K562 (cell line): ENCODE measurements around the gene ZBTB20. TPM values are rescaled to one million over a fixed set of nuclear protein-coding genes. Genes with fewer than 3 reads are reported as not detected.

ENCODE experiments used
- ATAC-seq: fragments of 200-7000 bp; cut with Tn5 transposase; 3 replicates; pipeline ENCODE4 v1.9.1; 2020; ENCODE audit warnings: moderate library complexity
- BruUV-seq: library from RNA; stranded (reverse); fragments of 400-500 nt; replicated peaks from 2 replicates; lab custom pipeline; 2021; lab: Mats Ljungman, UMichigan
- CTCF ChIA-PET: fragments of 300-600 bp; formaldehyde crosslinking; extraction: SDS; loops from one replicate; lab custom pipeline; 2021; ENCODE audit warnings: low intra/inter-chr PET ratio; lab: Yijun Ruan, JAX
- POLR2A ChIA-PET: fragments of 300-600, 350-650 bp; sonication (Branson Sonifier 250); formaldehyde crosslinking; extraction: SDS; loops from one replicate; lab custom pipeline; 2021; ENCODE audit warnings: antibody characterized with exemption, inconsistent platforms; lab: Yijun Ruan, JAX
- DNase-seq, 4 experiments: peaks; one replicate each; pipeline versions ENCODE4 v3.0.0 to v3.0.0-alpha.2; 2011 to 2018; ENCODE audit warnings: low spot score in 3 of 4, mixed read lengths in 3 of 4; ENCODE audit errors: extremely low read depth in 1 of 4
- FAIRE-seq: peaks from 2 replicates; lab custom pipeline; 2011; peaks lifted over from hg19 to GRCh38; lab: Jason Lieb, UNC
- H2AFZ ChIP-seq: 2 replicates; pipeline ENCODE4 v1.6.0; 2011; ENCODE audit warnings: low read depth, low read length, control low read depth, inconsistent platforms
- H3K27ac ChIP-seq: fragments of 200-600 bp; 3 replicates; pipeline ENCODE4 v1.8.0; 2011; ENCODE audit warnings: low read depth, mild to moderate bottlenecking, control low read depth, inconsistent platforms, low read length, moderate library complexity, mixed read lengths; ENCODE audit errors: extremely low read depth
- H3K27me3 ChIP-seq, 2 experiments: fragments of 300-600 bp in 1 of 2; 2 replicates in 1 of 2; 3 replicates in 1 of 2; pipeline versions ENCODE4 v1.6.0 to v1.8.0; 2011; ENCODE audit warnings: inconsistent platforms in 2 of 2, low read length in 2 of 2, mild to moderate bottlenecking in 1 of 2, mixed read lengths in 1 of 2, moderate library complexity in 1 of 2; ENCODE audit not compliant: control insufficient read depth in 2 of 2, insufficient read depth in 2 of 2
- H3K36me3 ChIP-seq: fragments of 300-600 bp; 3 replicates; pipeline ENCODE4 v1.8.0; 2011; ENCODE audit warnings: mild to moderate bottlenecking, low read length, inconsistent platforms; ENCODE audit not compliant: control insufficient read depth, insufficient read depth
- H3K4me1 ChIP-seq, 2 experiments: fragments of 200-600 bp in 1 of 2; replicated peaks in 1 of 2; 2 replicates in 1 of 2; 3 replicates in 1 of 2; pipeline versions ENCODE4 v1.5.1 to v1.8.0; 2011; ENCODE audit warnings: inconsistent platforms in 2 of 2, low read length in 2 of 2, mild to moderate bottlenecking in 1 of 2, mixed read lengths in 1 of 2, moderate library complexity in 1 of 2; ENCODE audit not compliant: control insufficient read depth in 2 of 2, insufficient read depth in 2 of 2
- H3K4me2 ChIP-seq: 2 replicates; pipeline ENCODE4 v1.6.1; 2011; ENCODE audit warnings: low read length, control low read depth, inconsistent platforms, mixed read lengths; ENCODE audit not compliant: insufficient read depth
- H3K4me3 ChIP-seq: fragments of 200-600 bp; sonication (generic), shearing (Covaris generic); 2 replicates; pipeline ENCODE4 v1.5.1; 2016; ENCODE audit warnings: control low read depth, inconsistent platforms
- H3K79me2 ChIP-seq: fragments of 200-600 bp; 3 replicates; pipeline ENCODE4 v1.8.0; 2011; ENCODE audit warnings: low read length, inconsistent platforms; ENCODE audit not compliant: control insufficient read depth, insufficient read depth
- H3K9ac ChIP-seq, 2 experiments: 2 replicates each; pipeline versions ENCODE4 v1.6.0 to v1.6.1; 2011; ENCODE audit warnings: low read depth in 2 of 2, low read length in 2 of 2, control low read depth in 1 of 2, inconsistent platforms in 1 of 2, mild to moderate bottlenecking in 1 of 2, mixed read lengths in 1 of 2; ENCODE audit not compliant: insufficient read depth in 1 of 2
- H3K9me1 ChIP-seq: one replicate; pipeline ENCODE4 v1.6.0; 2011; ENCODE audit warnings: inconsistent platforms, mild to moderate bottlenecking, low read length, moderate library complexity; ENCODE audit not compliant: control insufficient read depth, insufficient read depth
- H3K9me3 ChIP-seq: replicated peaks from 2 replicates; pipeline ENCODE4 v1.5.1; 2011; ENCODE audit warnings: low read depth, low read length, inconsistent platforms; ENCODE audit not compliant: control insufficient read depth, insufficient read depth
- H4K20me1 ChIP-seq: replicated peaks from 2 replicates; pipeline ENCODE4 v1.6.1; 2011; ENCODE audit warnings: low read length, inconsistent platforms, mixed read lengths; ENCODE audit not compliant: control insufficient read depth, insufficient read depth
- ADNP ChIP-seq: fragments of 200-800 bp; sonication (Bioruptor generic); IDR thresholded peaks from 2 replicates; pipeline ENCODE4 v1.6.1; 2016; ENCODE audit warnings: missing genetic modification characterization, missing compliant biosample characterization
- FOXP1 ChIP-seq: sonication (generic); formaldehyde crosslinking; IDR thresholded peaks from 2 replicates; pipeline ENCODE4 v1.8.0; 2022; ENCODE audit warnings: mild to moderate bottlenecking, missing genetic modification reagents
- FUS ChIP-seq: fragments of 200-400 bp; formaldehyde crosslinking; optimal IDR thresholded peaks from 2 replicates; pipeline ENCODE3; 2017; ENCODE audit warnings: low read depth, low read length
- GABPB2 ChIP-seq: fragments of 250-450 bp; sonication (Bioruptor Pico); conservative IDR thresholded peaks from 2 replicates; pipeline ENCODE4 v1.5.1; 2021; ENCODE audit warnings: mild to moderate bottlenecking
- GATAD2B ChIP-seq: fragments of 450-650 bp; IDR thresholded peaks from 2 replicates; pipeline ENCODE4 v1.6.1; 2017; ENCODE audit warnings: mild to moderate bottlenecking, borderline replicate concordance
- POLR2B ChIP-seq: fragments of 450-650 bp; IDR thresholded peaks from 2 replicates; pipeline ENCODE4 v1.6.1; 2018; ENCODE audit warnings: low read depth; ENCODE audit not compliant: partially characterized antibody
- RFX5 ChIP-seq: IDR thresholded peaks from 2 replicates; pipeline ENCODE4 v1.6.1; 2011; ENCODE audit warnings: low read depth, mild to moderate bottlenecking, improper control_type of control experiment, low read length
- SMAD3 ChIP-seq: fragments of 450-650 bp; formaldehyde crosslinking; conservative IDR thresholded peaks from 2 replicates; pipeline ENCODE4 v1.4.0; 2020; ENCODE audit warnings: mild to moderate bottlenecking
- TOE1 ChIP-seq, 2 experiments: fragments of 450-650 bp in 1 of 2; sonication (generic) in 1 of 2; formaldehyde crosslinking in 1 of 2; IDR thresholded peaks; 2 replicates each; pipeline versions ENCODE4 v1.7.1 to v1.8.0; 2016 to 2022; ENCODE audit warnings: borderline replicate concordance in 2 of 2, mild to moderate bottlenecking in 2 of 2, antibody characterized with exemption in 1 of 2, inconsistent platforms in 1 of 2, low read depth in 1 of 2, missing genetic modification reagents in 1 of 2, moderate library complexity in 1 of 2
- ZNF384 ChIP-seq: IDR thresholded peaks from 2 replicates; pipeline ENCODE4 v1.6.1; 2012; ENCODE audit warnings: low read depth, low read length, improper control_type of control experiment
- ZNF584 ChIP-seq: fragments of 200-800 bp; sonication (Bioruptor generic); IDR thresholded peaks from 2 replicates; pipeline ENCODE4 v1.6.1; 2016; ENCODE audit warnings: low read depth, mild to moderate bottlenecking, missing genetic modification characterization, missing compliant biosample characterization
- WGBS: fragments of 100-300 bp; shearing (Covaris generic); methylation state at CpG from one replicate; pipeline ENCODE4 v1.1.6; 2016; ENCODE audit warnings: low coverage, mixed read lengths; ENCODE audit not compliant: insufficient coverage; ENCODE audit errors: missing lambda C conversion rate; 5-methylcytosine and 5-hydroxymethylcytosine counted together
- in situ Hi-C: fragments of 300-500 bp; cut with MboI; formaldehyde crosslinking; loops from 4 replicates; pipeline ENCODE4 v1.15.0; 2018; ENCODE audit warnings: inconsistent platforms, mixed read lengths
- intact Hi-C: fragments of 100-400 bp; cut with micrococcal nuclease; formaldehyde crosslinking; loops from 2 replicates; pipeline ENCODE4 v1.14.2; 2022
- polyA plus RNA-seq, 8 experiments: library from polyadenylated mRNA; depleted of rRNA in 4 of 8; stranded (reverse) in 5 of 8; unstranded in 3 of 8; fragments of >200 nt; fragmentation: Nextera tagmentation in 2 of 8; fragmentation: Illumina TruSeq in 1 of 8; extraction: Ambion mirVana in 2 of 8; extraction: Trizol in 1 of 8; gene quantifications; 2 replicates each; pipeline versions ENCODE4 v1.2.1 to v1.2.3, GENCODE V29; 2011 to 2014; ENCODE audit warnings: inconsistent platforms in 1 of 8, missing spikeins in 1 of 8
- total RNA-seq, 7 experiments: library from RNA; depleted of rRNA in 6 of 7; stranded (reverse); fragments of >200 nt in 6 of 7; fragmentation: Illumina TruSeq in 2 of 7; extraction: Trizol in 2 of 7; gene quantifications; 2 replicates each; pipeline versions ENCODE4 v1.2.1 to v1.2.3, GENCODE V29; 2011 to 2021; ENCODE audit warnings: low replicate concordance in 1 of 7
- TF ChIP-seq, protein P1 (sequence below): fragments of 450-650 bp; IDR thresholded peaks from 2 replicates; pipeline ENCODE4 v1.6.1; 2018; ENCODE audit not compliant: partially characterized antibody
- TF ChIP-seq, protein P2 (sequence below): fragments of 450-650 bp; formaldehyde crosslinking; IDR thresholded peaks from 2 replicates; pipeline ENCODE4 v1.4.0; 2020; ENCODE audit warnings: mild to moderate bottlenecking, moderate library complexity
- TF ChIP-seq, protein P3 (sequence below), 2 experiments: fragments of 450-650 bp; conservative IDR thresholded peaks; 2 replicates each; pipeline ENCODE4 v1.6.1; 2017; ENCODE audit warnings: mild to moderate bottlenecking in 2 of 2, moderate library complexity in 2 of 2

ZBTB20 gene
- total and polyA plus RNA-seq, 9 of the 15 experiments (the other 6 are each of a cell fraction or from before 2014, with no cell fraction given), result 0.17 to 1.7 (median 0.45) TPM

DNA sequence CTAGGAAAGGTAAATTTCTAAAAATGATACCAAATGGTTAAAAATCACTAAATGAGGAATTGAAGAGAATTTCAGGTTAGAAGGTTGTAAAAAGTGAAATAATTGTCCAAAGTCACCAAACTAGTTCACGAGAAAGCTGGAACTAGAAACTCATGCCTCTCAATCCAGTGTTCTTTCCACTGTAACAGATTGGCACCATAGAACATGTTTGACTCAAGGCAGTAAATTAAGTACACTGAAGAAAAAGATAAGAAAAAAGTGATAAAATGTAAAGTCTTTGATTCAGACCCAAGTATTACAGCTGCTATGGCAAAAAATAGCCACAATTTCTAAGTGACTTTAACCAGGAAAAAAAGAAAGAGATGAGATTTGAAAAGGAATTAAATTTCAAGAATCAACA lies 26.5 kb downstream of the ZBTB20 start (continued):
- TF ChIP-seq, protein P1, sequence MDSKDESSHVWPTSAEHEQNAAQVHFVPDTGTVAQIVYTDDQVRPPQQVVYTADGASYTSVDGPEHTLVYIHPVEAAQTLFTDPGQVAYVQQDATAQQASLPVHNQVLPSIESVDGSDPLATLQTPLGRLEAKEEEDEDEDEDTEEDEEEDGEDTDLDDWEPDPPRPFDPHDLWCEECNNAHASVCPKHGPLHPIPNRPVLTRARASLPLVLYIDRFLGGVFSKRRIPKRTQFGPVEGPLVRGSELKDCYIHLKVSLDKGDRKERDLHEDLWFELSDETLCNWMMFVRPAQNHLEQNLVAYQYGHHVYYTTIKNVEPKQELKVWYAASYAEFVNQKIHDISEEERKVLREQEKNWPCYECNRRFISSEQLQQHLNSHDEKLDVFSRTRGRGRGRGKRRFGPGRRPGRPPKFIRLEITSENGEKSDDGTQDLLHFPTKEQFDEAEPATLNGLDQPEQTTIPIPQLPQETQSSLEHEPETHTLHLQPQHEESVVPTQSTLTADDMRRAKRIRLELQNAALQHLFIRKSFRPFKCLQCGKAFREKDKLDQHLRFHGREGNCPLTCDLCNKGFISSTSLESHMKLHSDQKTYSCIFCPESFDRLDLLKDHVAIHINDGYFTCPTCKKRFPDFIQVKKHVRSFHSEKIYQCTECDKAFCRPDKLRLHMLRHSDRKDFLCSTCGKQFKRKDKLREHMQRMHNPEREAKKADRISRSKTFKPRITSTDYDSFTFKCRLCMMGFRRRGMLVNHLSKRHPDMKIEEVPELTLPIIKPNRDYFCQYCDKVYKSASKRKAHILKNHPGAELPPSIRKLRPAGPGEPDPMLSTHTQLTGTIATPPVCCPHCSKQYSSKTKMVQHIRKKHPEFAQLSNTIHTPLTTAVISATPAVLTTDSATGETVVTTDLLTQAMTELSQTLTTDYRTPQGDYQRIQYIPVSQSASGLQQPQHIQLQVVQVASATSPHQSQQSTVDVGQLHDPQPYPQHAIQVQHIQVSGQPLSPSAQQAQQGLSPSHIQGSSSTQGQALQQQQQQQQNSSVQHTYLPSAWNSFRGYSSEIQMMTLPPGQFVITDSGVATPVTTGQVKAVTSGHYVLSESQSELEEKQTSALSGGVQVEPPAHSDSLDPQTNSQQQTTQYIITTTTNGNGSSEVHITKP, result no peak
- TF ChIP-seq GABPB2 (CRISPR knock-in tag) (no peak), ZNF584 (CRISPR knock-in tag) (no peak), ADNP (tag) (no peak), RFX5 (no peak)

DNA sequence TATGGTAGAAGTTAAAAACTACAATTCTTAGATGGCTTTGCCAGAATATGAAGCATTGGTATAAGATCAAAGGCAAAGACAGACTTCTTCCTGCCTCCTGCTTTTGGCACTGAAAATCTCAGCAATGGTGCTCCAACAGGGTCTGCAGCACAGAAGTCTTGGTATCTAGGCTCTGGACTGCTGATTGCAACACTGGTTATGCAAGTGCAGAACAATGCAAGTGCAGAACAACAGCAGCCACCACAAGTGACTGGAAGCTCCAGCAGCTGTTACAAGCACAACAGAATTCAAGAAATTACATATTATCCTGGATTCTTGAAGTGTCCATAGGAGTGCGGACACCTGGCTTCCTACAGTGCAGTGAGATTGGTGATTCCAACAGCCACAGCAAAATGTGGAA lies 33.7 kb downstream of the ZBTB20 start:
- WGBS, result 71% methylated on average over 1 of the region's 1 CpG
- H3K4me1 ChIP-seq, result no peaks in the 10 kb centered on the region
- no peak overlapping the region for H3K4me2 ChIP-seq
- H3K9me3 ChIP-seq, result no peaks in the 10 kb centered on the region
- H3K79me2 ChIP-seq, result no peaks in the 10 kb centered on the region
- FAIRE-seq, result no peak
- in situ Hi-C loops, result no loop called here
- no peak overlapping the region for H3K4me3 ChIP-seq
- POLR2A ChIA-PET, result no interaction called here
- H3K9me1 ChIP-seq, result no peaks in the 10 kb centered on the region
- intact Hi-C loops, result no loop called here
- H2AFZ ChIP-seq, result no peak overlapping the region
- H3K9ac ChIP-seq, result no peak overlapping the region
- no peak for DNase-seq
- H3K27ac ChIP-seq, result no peak overlapping the region
- ATAC-seq, result no peak
- H3K27me3 ChIP-seq, result no peaks in the 10 kb centered on the region
- H4K20me1 ChIP-seq, result no peaks in the 10 kb centered on the region
- CTCF ChIA-PET, result no interaction called here
- BruUV-seq, result no TSS peak
- H3K36me3 ChIP-seq, result no peaks in the 10 kb centered on the region
- TF ChIP-seq FOXP1 (CRISPR knock-in tag) (no peak), TOE1 (IDR thresholded peaks at IDR 0.05; ENCODE audit: borderline replicate concordance) (no peak), TOE1 (CRISPR knock-in tag; IDR thresholded peaks at IDR 0.05; ENCODE audit: borderline replicate concordance, low read depth) (no peak), GATAD2B (no peak), SMAD3 (CRISPR knock-in tag) (no peak), FUS (no peak), ZNF384 (no peak), POLR2B (no peak)
- TF ChIP-seq, protein P2, sequence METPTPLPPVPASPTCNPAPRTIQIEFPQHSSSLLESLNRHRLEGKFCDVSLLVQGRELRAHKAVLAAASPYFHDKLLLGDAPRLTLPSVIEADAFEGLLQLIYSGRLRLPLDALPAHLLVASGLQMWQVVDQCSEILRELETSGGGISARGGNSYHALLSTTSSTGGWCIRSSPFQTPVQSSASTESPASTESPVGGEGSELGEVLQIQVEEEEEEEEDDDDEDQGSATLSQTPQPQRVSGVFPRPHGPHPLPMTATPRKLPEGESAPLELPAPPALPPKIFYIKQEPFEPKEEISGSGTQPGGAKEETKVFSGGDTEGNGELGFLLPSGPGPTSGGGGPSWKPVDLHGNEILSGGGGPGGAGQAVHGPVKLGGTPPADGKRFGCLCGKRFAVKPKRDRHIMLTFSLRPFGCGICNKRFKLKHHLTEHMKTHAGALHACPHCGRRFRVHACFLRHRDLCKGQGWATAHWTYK, result no peak
- TF ChIP-seq, protein P3, sequence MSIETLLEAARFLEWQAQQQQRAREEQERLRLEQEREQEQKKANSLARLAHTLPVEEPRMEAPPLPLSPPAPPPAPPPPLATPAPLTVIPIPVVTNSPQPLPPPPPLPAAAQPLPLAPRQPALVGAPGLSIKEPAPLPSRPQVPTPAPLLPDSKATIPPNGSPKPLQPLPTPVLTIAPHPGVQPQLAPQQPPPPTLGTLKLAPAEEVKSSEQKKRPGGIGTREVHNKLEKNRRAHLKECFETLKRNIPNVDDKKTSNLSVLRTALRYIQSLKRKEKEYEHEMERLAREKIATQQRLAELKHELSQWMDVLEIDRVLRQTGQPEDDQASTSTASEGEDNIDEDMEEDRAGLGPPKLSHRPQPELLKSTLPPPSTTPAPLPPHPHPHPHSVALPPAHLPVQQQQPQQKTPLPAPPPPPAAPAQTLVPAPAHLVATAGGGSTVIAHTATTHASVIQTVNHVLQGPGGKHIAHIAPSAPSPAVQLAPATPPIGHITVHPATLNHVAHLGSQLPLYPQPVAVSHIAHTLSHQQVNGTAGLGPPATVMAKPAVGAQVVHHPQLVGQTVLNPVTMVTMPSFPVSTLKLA (conservative IDR thresholded peaks at IDR 0.05), result no peak
